Gastrocnemius medialis (tissue), 4 donors: Measurements from ENCODE around the gene SLC34A3.

Source experiments
- POLR2A ChIP-seq, 2 donors: fragments of 450-650 bp; IDR thresholded peaks; one replicate each; pipeline ENCODE4 v1.6.1; 2017; ENCODE audit warnings: antibody characterized with exemption in 2 of 2, mild to moderate bottlenecking in 2 of 2, moderate library complexity in 2 of 2
- TF ChIP-seq, protein P1 (sequence below), 5 experiments: fragments of 450-650 bp in 3 of 5; fragments of 200-600 bp in 2 of 5; sonication (generic) in 2 of 5; IDR thresholded peaks in 4 of 5; conservative IDR thresholded peaks in 1 of 5; 1 replicate in 4 of 5; 2 replicates in 1 of 5; pipeline ENCODE4 v1.5.1; 2016 to 2019; ENCODE audit warnings: antibody characterized with exemption in 5 of 5, mild to moderate bottlenecking in 3 of 5, moderate library complexity in 3 of 5

DNA sequence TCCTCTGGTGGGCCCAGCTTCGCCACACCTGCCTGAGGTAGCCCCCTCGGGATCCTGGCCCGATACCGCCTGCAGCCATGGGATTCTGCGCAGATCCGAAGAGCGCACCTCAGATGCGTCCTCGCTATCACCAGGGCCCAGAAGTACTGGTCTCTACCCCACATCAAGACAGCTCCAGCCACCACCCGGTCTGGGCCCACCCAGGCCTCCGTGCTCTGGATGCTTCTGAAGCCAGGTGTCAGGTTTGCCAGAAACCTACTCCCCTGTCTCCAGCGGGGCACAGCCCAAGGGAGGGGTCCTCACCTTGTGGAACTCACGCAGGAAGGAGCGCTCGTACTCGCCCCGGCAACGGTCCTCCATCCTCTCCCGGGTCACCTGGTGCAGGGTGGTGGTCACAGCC is 44.8 kb upstream of the SLC34A3 start:
- TF ChIP-seq, protein P1, sequence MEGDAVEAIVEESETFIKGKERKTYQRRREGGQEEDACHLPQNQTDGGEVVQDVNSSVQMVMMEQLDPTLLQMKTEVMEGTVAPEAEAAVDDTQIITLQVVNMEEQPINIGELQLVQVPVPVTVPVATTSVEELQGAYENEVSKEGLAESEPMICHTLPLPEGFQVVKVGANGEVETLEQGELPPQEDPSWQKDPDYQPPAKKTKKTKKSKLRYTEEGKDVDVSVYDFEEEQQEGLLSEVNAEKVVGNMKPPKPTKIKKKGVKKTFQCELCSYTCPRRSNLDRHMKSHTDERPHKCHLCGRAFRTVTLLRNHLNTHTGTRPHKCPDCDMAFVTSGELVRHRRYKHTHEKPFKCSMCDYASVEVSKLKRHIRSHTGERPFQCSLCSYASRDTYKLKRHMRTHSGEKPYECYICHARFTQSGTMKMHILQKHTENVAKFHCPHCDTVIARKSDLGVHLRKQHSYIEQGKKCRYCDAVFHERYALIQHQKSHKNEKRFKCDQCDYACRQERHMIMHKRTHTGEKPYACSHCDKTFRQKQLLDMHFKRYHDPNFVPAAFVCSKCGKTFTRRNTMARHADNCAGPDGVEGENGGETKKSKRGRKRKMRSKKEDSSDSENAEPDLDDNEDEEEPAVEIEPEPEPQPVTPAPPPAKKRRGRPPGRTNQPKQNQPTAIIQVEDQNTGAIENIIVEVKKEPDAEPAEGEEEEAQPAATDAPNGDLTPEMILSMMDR (IDR thresholded peaks at IDR 0.05 in 4 of 5, conservative IDR thresholded peaks at IDR 0.05 in 1 of 5), result no peak
- no peak for TF ChIP-seq POLR2A (IDR thresholded peaks at IDR 0.05)
